ENCODE results near the gene SNAI3. TPM values are rescaled to one million over a fixed set of nuclear protein-coding genes. Genes with fewer than 3 reads are reported as not detected.

Gene SNAI3
- total RNA-seq = 1.6 and 2.9 TPM in 2 replicates
- 3.7 and 4.5 TPM in 2 replicates for polyA plus RNA-seq

DNA sequence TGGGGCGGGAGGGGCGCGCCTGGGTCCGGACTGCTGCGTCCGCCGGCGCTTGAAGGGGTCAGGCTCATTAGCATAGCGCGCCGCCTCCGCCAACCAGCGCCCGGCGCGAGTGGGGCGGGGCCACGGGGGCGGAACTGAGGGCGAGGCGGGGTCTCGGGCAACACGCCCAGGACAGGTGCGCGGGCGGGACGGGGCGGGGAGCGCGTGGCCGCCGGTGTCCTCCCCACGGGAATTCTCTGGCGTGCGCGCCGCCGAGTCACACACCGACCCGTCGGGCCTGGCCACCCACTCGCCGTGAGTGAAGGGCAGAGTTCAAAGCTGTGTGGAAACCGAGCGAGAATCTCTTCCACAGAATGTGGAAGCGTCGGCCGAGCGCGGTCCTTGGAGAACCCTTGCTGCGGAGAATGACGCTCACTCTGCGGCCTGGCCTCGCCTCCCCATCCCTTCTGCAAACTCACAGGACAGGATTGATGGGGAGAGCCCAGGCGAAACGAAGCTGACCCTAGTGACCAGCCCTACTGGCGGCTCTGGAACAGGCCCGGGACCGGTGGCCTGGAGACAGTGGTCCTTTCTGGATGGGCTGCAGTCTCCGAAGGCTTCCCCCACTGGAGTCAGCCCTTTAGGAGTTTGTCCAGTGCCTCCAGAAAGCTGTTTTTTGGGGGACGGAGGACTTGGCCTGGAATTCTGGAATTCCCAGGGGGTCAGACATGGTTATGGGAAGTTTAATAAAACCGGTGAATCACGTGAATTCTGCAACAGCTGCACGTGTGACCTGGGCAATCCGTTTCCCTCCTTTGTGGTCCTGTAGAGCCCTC, at the start of gene SNAI3:
SNAI3 (minus strand) TSS at position 69 of the 815 bp plus-strand sequence. CDS start 101 bp downstream, outside the sequence.
- Histone ChIP-seq H3K4me3 (peak within 1 kb of the TSS; percentile 34), H3K9me3 (ENCODE audit: low read depth) (no peaks in the 10 kb centered on the region), H3K27ac (peak within 1 kb of the TSS; percentile 6), H3K4me1 (ENCODE audit: low read depth) (peaks cover 13% of the 10 kb centered on the region), H3K27me3 (peaks cover 10% of the 10 kb centered on the region), H3K36me3 (no peaks in the 10 kb centered on the region)
- TF ChIP-seq, protein P1, sequence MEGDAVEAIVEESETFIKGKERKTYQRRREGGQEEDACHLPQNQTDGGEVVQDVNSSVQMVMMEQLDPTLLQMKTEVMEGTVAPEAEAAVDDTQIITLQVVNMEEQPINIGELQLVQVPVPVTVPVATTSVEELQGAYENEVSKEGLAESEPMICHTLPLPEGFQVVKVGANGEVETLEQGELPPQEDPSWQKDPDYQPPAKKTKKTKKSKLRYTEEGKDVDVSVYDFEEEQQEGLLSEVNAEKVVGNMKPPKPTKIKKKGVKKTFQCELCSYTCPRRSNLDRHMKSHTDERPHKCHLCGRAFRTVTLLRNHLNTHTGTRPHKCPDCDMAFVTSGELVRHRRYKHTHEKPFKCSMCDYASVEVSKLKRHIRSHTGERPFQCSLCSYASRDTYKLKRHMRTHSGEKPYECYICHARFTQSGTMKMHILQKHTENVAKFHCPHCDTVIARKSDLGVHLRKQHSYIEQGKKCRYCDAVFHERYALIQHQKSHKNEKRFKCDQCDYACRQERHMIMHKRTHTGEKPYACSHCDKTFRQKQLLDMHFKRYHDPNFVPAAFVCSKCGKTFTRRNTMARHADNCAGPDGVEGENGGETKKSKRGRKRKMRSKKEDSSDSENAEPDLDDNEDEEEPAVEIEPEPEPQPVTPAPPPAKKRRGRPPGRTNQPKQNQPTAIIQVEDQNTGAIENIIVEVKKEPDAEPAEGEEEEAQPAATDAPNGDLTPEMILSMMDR (IDR thresholded peaks at IDR 0.05; ENCODE audit: low read depth, low read length) = no peak
- DNase-seq (ENCODE audit: low read depth in 1 of 2, low spot score in 1 of 2) = peak; percentile 56 to 92

DNA sequence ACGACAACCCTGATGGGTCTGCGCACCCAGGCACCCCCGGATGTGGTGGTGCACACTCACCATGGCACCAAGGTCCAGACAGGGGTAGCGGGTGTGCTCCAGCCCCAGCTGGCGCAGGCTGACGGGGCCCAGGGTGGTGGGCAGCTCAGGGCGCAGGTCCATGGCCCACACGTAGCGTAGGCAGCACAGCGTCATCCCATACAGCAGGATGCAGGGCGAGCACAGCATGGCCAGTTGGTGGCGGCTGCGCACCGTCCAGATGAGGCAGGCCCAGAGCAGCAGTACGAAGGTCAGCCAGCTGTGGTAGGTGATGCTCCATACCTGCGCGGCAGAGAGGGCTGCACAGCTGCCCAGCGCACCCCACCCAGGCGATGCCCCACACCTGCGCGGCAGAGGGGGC, 49.8 kb upstream of the SNAI3 start:
- DNase-seq (ENCODE audit: low read depth in 1 of 2, low spot score in 1 of 2) = no peak
- no peaks in the 10 kb centered on the region for H3K9me3 ChIP-seq (ENCODE audit: low read depth)
- no peaks in the 10 kb centered on the region for H3K27me3 ChIP-seq
- no peaks in the 10 kb centered on the region for H3K4me1 ChIP-seq (ENCODE audit: low read depth)
- no peak overlapping the region for H3K4me3 ChIP-seq
- H3K36me3 ChIP-seq = peaks cover 5% of the 10 kb centered on the region
- no peak overlapping the region for H3K27ac ChIP-seq
- TF ChIP-seq, protein P1 (IDR thresholded peaks at IDR 0.05; ENCODE audit: low read depth, low read length) = no peak

DNA sequence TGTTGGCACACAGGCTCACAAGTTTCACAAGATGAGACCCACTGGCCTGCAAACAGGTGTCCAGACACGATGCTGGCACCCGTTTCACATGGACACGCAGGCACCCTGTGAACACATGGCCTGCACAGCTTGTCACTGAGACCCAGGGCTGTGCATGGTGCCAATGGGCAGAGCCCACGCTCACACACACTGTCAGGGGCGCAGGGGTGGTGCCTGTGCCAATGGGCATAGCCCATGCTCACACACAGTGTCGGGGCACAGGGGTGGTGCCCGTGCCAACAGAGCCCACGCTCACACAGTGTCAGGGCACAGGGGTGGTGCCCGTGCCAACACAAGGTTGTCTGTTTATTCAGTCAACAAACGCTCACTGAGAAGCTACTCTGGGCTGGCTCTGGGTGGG, 49.3 kb upstream of the SNAI3 start:
- H3K36me3 ChIP-seq = peaks cover 5% of the 10 kb centered on the region
- H3K9me3 ChIP-seq (ENCODE audit: low read depth) = no peaks in the 10 kb centered on the region
- no peak for DNase-seq (ENCODE audit: low read depth in 1 of 2, low spot score in 1 of 2)
- H3K27ac ChIP-seq = no peak overlapping the region
- H3K4me1 ChIP-seq (ENCODE audit: low read depth) = no peaks in the 10 kb centered on the region
- no peaks in the 10 kb centered on the region for H3K27me3 ChIP-seq
- TF ChIP-seq, protein P1 (IDR thresholded peaks at IDR 0.05; ENCODE audit: low read depth, low read length) = no peak
- H3K4me3 ChIP-seq = no peak overlapping the region

DNA sequence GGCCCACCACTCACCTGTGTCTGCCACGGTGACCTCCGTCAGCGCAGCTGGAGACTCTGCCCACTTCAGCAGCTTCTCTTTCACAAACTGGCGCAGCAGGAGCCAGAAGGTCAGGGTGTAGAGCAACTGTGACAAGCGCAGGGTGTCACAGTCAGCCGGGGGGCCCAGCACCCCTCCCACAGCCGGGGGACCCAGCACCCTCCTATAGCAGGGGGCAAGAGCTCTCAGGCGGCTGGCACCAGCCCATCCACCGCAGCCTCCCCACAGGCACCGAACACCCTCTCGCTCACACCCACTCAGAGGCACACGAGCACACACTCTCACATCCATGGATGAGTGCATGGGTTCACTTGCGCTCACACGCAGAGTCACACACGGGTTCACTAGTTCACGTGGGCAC, 48.8 kb upstream of the SNAI3 start:
- H3K4me3 ChIP-seq = no peak overlapping the region
- H3K9me3 ChIP-seq (ENCODE audit: low read depth) = no peaks in the 10 kb centered on the region
- peaks cover 5% of the 10 kb centered on the region for H3K36me3 ChIP-seq
- DNase-seq (ENCODE audit: low read depth in 1 of 2, low spot score in 1 of 2) = no peak
- H3K27ac ChIP-seq = no peak overlapping the region
- H3K27me3 ChIP-seq = no peaks in the 10 kb centered on the region
- H3K4me1 ChIP-seq (ENCODE audit: low read depth) = no peaks in the 10 kb centered on the region
- TF ChIP-seq, protein P1 (IDR thresholded peaks at IDR 0.05; ENCODE audit: low read depth, low read length) = no peak

DNA sequence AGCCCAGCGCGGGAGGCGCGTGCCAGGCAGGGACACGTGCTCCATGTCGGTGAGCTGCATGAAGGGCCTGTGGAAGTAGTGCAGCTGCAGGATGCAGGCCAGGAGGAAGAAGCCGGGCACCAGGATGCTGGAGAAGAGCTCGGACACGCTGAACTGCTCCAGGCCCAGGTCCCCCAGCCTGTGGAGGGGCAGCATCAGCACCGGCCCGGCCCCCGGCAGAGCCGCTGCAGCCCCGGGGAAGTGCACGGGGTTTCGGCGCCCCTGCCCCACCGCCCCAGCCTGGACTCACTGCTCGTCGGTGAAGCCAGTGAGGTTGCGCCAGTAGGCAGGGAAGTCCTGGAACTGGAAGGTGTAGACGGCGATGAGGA, 48.0 kb upstream of the SNAI3 start:
- Histone ChIP-seq H3K36me3 (peaks cover 5% of the 10 kb centered on the region), H3K4me1 (ENCODE audit: low read depth) (no peaks in the 10 kb centered on the region), H3K27me3 (no peaks in the 10 kb centered on the region), H3K4me3 (no peak overlapping the region), H3K9me3 (ENCODE audit: low read depth) (no peaks in the 10 kb centered on the region), H3K27ac (no peak overlapping the region)
- DNase-seq (ENCODE audit: low read depth in 1 of 2, low spot score in 1 of 2) = no peak
- TF ChIP-seq, protein P1 (IDR thresholded peaks at IDR 0.05; ENCODE audit: low read depth, low read length) = no peak

Data from cardiac muscle cell (in vitro differentiated cells and primary cell).